Activated CD4-positive, alpha-beta T cell treated with anti-CD3 and anti-CD28 coated beads, Interleukin-2, amount 10 ng/mL, durations not matched to agents 24 days and 14 days (primary cell): ENCODE data around the gene NELFCD. TPM values are rescaled to one million over a fixed set of nuclear protein-coding genes. Genes with fewer than 3 reads are reported as not detected.
"Not testable (repeated sequence)": the region's sequence is repeated elsewhere in the genome, so short reads cannot be mapped to it uniquely, and the experiment has no call there.

Experiments
- DNase-seq: peaks from one replicate; pipeline ENCODE4 v3.0.0; 2022
- H3K27ac Mint-ChIP-seq: one replicate; pipeline ENCODE4 v1.8.0; 2022; ENCODE audit warnings: mild to moderate bottlenecking, mixed read lengths
- H3K27me3 Mint-ChIP-seq: one replicate; pipeline ENCODE4 v1.8.0; 2022; ENCODE audit warnings: mixed read lengths
- H3K36me3 Mint-ChIP-seq: one replicate; pipeline ENCODE4 v1.8.0; 2022; ENCODE audit warnings: low read depth, mild to moderate bottlenecking, mixed read lengths
- H3K4me1 Mint-ChIP-seq: one replicate; pipeline ENCODE4 v1.8.0; 2021; ENCODE audit warnings: mixed read lengths
- H3K4me3 Mint-ChIP-seq: one replicate; pipeline ENCODE4 v1.8.0; 2022; ENCODE audit warnings: mild to moderate bottlenecking, moderate library complexity, mixed read lengths
- H3K9me3 Mint-ChIP-seq: one replicate; pipeline ENCODE4 v1.8.0; 2021; ENCODE audit warnings: mixed read lengths
- intact Hi-C: fragments of 100-400 bp; cut with micrococcal nuclease; formaldehyde crosslinking; loops from one replicate; pipeline ENCODE4 v1.15.1; 2023
- total RNA-seq: library from RNA; stranded (reverse); gene quantifications from 2 replicates; pipeline ENCODE4 v1.2.3, GENCODE V29; 2022

Gene NELFCD
- total RNA-seq, 1 donor from 2014 or later: 120 TPM

- Mint-ChIP-seq H3K9me3 (no peaks in the 10 kb centered on the region), H3K27ac (peak overlapping the region; percentile 91), H3K36me3 (peaks cover 26% of the 10 kb centered on the region), H3K4me3 (peak overlapping the region; percentile 89), H3K27me3 (no peaks in the 10 kb centered on the region), H3K4me1 (peaks cover 33% of the 10 kb centered on the region)
- intact Hi-C loops: no loop called here
- no peak for DNase-seq
Observed at GRCh38 chr20:59004493-59004762, 23.4 kb downstream of the NELFCD start.

- peak overlapping the region; percentile 89 for H3K4me3 Mint-ChIP-seq
- H3K4me1 Mint-ChIP-seq: peaks cover 35% of the 10 kb centered on the region
- H3K27ac Mint-ChIP-seq: peak overlapping the region; percentile 91
- H3K27me3 Mint-ChIP-seq: no peaks in the 10 kb centered on the region
- intact Hi-C loops: no loop called here
- peaks cover 26% of the 10 kb centered on the region for H3K36me3 Mint-ChIP-seq
- H3K9me3 Mint-ChIP-seq: no peaks in the 10 kb centered on the region
- peak; percentile 81 for DNase-seq
Observed at GRCh38 chr20:59004763-59005522, 23.9 kb downstream of the NELFCD start.

DNA sequence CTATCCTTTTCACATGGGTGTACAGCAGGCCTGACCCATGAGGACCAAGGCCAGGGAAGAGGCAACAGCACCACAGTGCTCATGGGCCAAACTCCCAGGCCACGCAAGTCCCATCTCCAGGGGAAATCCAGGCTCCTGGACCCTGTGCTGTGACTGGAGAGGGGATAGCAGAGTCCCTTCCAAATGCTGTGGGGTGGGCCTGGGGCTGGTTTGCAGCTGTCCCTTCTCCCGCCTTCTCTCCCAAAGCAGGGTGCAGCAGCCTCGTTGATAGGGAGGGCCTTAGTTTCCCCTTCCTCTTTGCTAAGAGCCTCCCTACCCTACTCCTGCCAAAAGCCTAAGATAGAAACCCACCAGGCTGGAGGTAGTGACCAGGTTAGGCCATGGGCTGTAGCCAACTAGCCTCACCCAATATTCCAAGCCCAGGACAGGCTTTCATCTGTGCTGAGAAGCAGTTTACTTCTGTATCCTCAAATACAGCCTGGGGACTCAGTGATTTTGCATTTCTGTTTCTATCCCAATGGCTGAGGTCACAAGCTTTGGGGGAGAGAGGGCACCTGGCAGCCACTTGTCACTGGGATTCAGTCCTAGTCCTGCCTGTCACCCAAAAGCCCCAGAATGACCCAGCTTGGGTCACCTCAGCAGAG is 24.6 kb downstream of the NELFCD start:
- intact Hi-C loops: loop anchor here (2.0 kb wide), 1 partner anchor 25 kb away; the partner anchor contains the start of gene NELFCD

GRCh38 chr20:59006167-59006863 is 25.3 kb downstream of the NELFCD start:
- Mint-ChIP-seq H3K4me1 (peaks cover 39% of the 10 kb centered on the region), H3K4me3 (peak overlapping the region; percentile 89), H3K9me3 (no peaks in the 10 kb centered on the region), H3K27me3 (no peaks in the 10 kb centered on the region), H3K36me3 (peaks cover 20% of the 10 kb centered on the region), H3K27ac (peak overlapping the region; percentile 91)
- intact Hi-C loops: loop anchor here (2.0 kb wide), 1 partner anchor 26 kb away; the partner anchor contains the start of gene NELFCD
- no peak for DNase-seq

More for the DNA sequence above, 24.6 kb downstream of the NELFCD start:
- Mint-ChIP-seq H3K4me3 (peak overlapping the region; percentile 89), H3K27ac (peak overlapping the region; percentile 91), H3K36me3 (peaks cover 22% of the 10 kb centered on the region), H3K4me1 (peaks cover 36% of the 10 kb centered on the region), H3K27me3 (no peaks in the 10 kb centered on the region), H3K9me3 (no peaks in the 10 kb centered on the region)
- no peak for DNase-seq

DNA sequence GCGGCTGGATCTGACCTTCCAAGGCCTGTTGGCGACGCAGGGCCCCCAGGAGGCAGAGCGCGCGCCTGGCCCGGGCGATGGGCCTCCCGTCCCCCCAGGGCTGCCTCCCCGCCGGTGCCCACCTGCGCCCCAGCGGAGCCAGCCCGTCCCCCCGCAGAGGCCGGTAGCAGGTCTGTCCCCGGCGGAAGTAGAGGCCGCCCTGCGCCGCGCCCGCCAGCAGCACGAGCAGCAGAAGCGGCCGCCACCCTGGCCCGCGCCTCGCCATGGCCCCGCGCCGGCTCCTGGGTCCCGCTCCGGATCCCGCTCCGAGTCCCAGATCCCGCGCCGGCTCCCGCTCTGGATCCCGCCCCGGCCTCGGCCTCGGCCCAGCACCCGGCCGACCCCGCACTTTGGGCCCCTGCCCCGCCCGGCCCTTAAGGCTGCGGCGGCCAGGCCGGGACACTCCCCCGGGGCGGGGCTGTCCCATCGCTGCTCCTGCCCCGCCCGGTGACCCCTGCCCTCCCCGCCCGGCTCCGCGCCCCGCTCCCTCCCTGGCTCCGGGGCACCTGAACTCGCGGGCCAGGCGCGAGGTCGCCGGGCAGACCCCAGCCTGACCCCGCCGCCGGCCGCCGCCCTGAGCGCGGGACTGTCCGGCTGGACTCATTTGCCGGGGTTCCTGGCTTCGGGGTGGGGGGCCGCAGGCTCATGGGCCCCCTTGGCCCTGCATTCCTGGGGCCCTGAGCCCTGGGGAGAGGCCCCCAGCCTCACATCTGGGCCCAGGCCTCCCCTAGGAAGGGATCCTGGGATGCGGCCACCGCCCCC is 26.0 kb downstream of the NELFCD start, which contains the start of gene CTSZ:
TSS of gene CTSZ (minus strand) at position 391 of the 801 bp plus-strand sequence. CDS start at position 265, 126 bp downstream.
- Mint-ChIP-seq H3K27ac (peak within 1 kb of the TSS; percentile 91), H3K36me3 (peaks cover 15% of the 10 kb centered on the region), H3K4me1 (peaks cover 45% of the 10 kb centered on the region), H3K4me3 (peak within 1 kb of the TSS; percentile 89), H3K9me3 (no peaks in the 10 kb centered on the region), H3K27me3 (no peaks in the 10 kb centered on the region)
- peak; percentile 87 for DNase-seq
- intact Hi-C loops: loop anchor here (1.0 to 2.0 kb wide), 2 partner anchors 24 to 26 kb away; partner anchors contain the start of gene NELFCD

DNA sequence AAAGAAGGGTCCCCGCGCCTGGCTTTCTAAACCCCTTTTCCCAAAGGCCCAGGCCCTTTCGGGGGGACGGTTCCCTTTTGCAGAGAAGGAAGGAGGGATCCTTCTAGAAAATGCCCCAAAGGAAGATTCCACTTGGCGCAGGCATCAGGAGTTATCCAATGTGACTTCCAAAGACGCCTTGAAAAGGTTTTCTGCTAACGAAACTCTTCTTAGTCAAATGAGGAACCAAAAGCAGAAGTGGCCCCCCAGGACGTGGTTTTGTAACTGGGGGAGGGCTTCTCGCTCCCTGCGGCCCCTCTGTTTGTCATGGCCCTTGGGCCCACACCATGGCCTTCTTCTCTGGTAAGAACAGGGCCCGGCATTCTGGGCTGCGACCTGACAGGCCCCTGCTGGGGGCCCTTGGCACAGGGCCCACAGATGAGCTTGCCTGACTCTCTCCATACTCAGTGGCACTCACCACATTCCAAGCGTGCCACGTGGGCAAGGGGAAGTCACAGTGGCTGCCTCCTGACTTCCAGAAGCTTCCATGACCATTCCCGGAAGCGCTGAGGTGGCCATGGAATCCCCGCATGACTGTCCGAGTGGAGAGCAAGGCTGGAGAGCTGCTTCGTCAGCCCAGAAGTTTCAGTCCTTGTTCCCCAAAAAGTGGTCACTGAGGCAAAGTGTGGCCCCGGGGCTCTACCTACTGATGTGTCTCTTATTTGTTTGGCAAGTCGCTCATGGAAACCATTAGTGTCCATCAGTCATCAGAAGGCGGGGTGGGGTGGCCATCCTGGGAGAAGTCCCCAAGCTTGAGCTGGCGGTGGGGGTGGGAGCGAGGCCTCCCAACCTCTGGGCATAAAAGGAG is 26.8 kb downstream of the NELFCD start:
- intact Hi-C loops: loop anchor here (1.0 to 2.0 kb wide), 2 partner anchors 23 to 27 kb away; partner anchors contain the start of gene NELFCD
- H3K27ac Mint-ChIP-seq: peak overlapping the region; percentile 85
- peak overlapping the region; percentile 80 for H3K4me3 Mint-ChIP-seq
- no peaks in the 10 kb centered on the region for H3K27me3 Mint-ChIP-seq
- DNase-seq: no peak
- H3K9me3 Mint-ChIP-seq: no peaks in the 10 kb centered on the region
- H3K4me1 Mint-ChIP-seq: peaks cover 46% of the 10 kb centered on the region
- peaks cover 10% of the 10 kb centered on the region for H3K36me3 Mint-ChIP-seq

DNA sequence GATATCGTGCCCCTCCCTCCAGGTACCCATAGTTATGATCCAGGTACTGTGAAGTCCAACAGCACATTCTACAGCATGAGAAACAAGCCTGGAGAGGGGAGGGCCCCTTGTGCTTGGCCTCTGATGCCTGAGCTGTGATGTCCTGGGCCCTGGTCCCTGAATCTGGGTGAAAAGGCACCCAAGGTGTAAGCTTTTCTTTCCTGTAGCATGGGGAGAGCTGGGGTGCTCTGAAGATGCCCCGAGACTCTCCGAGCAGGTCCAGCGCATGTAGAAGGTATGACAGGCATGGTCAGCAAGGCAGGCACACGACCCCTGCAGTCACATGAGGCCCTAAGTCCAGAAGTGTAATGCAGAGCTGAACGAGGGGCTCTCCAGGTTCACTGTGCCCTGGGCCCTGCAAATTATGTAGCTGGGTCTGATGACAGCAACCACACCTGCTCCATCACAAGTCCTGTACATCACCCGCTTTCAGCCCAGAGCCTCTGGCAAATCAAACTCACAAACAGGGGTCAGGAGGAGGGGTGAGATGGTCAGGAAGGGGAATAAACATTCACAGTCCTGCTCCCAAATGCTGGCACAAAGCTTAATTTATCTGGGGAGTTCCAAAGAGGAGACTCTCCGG is 27.8 kb downstream of the NELFCD start:
- no peak overlapping the region for H3K4me3 Mint-ChIP-seq
- DNase-seq: no peak
- H3K4me1 Mint-ChIP-seq: peaks cover 49% of the 10 kb centered on the region
- H3K27ac Mint-ChIP-seq: no peak overlapping the region
- no peaks in the 10 kb centered on the region for H3K9me3 Mint-ChIP-seq
- intact Hi-C loops: no loop called here
- H3K36me3 Mint-ChIP-seq: peaks cover 5% of the 10 kb centered on the region
- no peaks in the 10 kb centered on the region for H3K27me3 Mint-ChIP-seq

DNA sequence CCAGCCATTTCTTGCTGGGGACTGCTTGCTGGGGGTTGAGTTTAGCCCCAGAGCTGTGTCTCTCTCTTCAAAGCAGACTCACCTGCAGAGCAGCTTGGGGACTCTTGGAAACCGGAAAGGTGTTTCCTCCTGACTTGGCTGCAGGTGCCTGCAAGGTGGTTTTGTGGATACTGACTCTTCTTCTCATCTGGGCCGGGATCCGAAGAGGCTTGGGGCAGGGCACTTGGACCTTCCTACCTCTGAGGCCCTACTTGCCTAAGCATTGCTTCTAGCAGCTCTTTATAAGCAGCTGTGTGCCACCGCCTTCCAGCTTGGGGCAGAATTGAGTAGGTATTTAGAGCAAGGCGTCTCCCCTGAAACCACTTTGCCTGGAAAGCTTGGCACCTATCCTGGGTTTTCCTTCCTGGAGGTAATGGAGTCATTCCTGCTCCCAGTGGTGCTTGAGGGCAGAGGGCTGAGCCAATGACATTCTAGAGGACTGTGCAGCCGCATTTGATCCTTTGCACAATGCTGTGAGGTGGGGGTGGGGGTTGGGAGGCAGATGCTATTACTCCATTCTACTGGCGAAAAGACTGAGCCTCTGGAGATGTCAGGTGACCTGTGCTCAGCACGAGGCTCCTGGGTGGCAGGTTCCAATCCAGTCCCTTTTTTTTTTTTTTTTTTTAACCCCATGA is 29.4 kb downstream of the NELFCD start:
- Mint-ChIP-seq H3K4me3 (no peak overlapping the region), H3K36me3 (no peaks in the 10 kb centered on the region), H3K27me3 (no peaks in the 10 kb centered on the region), H3K4me1 (peaks cover 41% of the 10 kb centered on the region), H3K9me3 (no peaks in the 10 kb centered on the region), H3K27ac (no peak overlapping the region)
- no peak for DNase-seq
- intact Hi-C loops: no loop called here

- peak; percentile 74 for DNase-seq
- Mint-ChIP-seq H3K4me1 (peaks cover 35% of the 10 kb centered on the region), H3K9me3 (no peaks in the 10 kb centered on the region), H3K27me3 (no peaks in the 10 kb centered on the region), H3K36me3 (no peaks in the 10 kb centered on the region), H3K4me3 (no peak overlapping the region), H3K27ac (no peak overlapping the region)
- intact Hi-C loops: no loop called here
Observed at GRCh38 chr20:59010995-59011873, 30.2 kb downstream of the NELFCD start.

DNA sequence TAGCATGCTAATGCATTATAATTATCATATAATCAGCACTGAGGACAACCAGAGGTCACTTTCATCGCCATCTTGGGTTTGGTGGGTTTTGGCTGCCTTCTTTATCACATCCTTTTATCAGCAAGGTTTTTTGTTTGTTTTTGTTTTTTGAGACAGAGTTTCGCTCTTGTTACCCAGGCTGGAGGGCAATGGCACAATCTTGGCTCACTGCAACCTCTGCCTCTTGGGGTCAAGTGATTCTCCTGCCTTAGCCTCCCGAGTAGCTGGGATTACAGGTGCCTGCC is 30.8 kb downstream of the NELFCD start:
- H3K36me3 Mint-ChIP-seq, H3K9me3 Mint-ChIP-seq, H3K27ac Mint-ChIP-seq, intact Hi-C loops, H3K4me3 Mint-ChIP-seq, DNase-seq, H3K27me3 Mint-ChIP-seq: not testable (repeated sequence)
- H3K4me1 Mint-ChIP-seq: peaks cover 41% of the 10 kb centered on the region

DNA sequence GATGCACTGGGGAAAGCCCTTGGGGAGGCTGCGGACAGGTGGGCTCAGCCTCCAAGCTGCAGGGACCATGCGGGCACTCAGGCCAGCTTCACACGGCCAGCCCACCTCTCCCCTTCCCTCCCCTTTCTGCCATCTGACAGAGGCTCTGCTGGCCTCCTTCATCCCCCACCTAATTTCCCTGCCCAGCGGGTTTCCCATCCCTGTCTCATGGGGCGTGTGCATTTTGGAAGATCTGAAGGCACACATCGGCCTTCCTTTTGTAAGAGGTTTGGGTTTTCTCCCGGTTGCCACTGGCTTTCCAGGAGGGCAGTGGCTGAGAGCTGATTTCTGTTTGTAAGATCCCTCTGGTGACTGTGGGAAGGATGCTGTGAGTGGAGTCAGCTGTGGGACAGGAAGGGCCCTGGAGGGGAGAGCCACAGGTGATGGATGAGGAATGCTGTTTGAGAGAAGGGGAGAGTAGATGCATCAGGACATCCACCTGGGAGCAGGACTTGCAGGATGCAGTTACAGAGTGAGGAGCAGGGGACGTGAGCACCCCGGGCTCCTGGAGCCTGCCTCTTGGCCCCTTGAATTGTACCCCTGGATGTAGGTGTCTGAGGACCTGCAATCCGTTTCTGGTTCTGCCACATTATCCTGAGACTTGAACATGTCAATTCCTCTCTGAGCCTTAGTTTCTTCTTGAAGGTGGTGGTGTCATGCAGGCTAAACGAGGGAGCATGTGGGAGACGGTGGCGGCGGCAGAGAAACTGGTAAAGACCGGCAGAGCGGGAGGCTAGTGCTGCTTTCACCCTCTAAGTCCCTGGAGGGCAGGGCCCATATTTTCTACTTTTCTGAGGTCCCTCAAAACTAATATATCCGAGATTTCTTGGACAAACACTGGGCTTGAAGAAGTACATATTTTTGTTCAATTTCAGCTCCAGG is 32.2 kb downstream of the NELFCD start:
- Mint-ChIP-seq H3K36me3 (no peaks in the 10 kb centered on the region), H3K9me3 (no peaks in the 10 kb centered on the region), H3K4me1 (peaks cover 48% of the 10 kb centered on the region), H3K27me3 (no peaks in the 10 kb centered on the region), H3K27ac (no peak overlapping the region), H3K4me3 (no peak overlapping the region)
- intact Hi-C loops: no loop called here
- no peak for DNase-seq
